GOT3 (cell line): ENCODE measurements around the gene APLN.

Experiments
- DNase-seq: peaks from one replicate; lab custom pipeline; 2025; ENCODE audit warnings: mixed read lengths; lab: John Stamatoyannopoulos, UW

Gene APLN, protein sequence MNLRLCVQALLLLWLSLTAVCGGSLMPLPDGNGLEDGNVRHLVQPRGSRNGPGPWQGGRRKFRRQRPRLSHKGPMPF

DNA sequence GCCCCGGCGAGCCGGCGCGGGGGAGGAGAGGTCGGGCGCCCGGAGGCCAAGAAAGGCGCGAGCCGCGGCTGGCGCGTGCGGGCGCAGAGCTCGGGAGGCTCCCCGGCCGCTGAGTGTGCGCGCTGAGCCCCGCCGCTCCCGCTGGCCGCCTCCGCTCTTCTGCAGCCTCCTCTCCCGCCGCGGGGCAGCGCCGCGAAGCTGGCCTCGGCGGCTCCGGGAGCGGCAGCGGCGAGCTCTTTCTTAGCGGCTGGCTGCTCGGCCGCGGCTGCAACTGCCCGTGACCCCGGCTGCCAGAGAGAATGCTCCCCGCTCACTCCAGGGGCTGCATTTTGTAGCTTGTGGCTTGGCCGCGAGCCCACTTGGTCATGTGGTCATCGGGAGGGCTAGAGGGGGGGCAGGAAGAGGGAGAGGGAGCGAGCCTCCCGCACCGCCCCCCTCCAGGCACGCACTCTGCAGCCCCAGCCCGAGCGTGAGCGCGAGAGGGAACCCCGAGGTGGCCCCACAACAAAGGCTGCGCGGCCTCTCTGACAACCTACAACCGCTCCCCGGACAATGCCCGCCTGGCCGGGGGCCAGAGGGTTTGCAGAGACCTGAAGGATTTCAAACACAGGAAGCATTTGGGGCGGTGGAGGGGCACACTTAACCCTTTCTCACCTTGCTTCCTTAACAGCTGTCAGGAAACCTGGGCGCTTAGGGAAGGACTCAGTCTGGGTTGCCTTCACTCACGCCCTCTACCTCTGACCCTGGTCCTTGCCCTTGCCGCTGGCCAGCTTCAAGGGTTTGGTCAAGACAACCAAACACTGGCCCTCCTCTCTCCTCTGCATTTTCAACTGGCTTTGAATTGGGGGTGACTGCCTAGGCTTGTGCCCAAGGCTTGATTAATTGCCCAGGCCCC is at the start of gene APLN:
TSS of gene APLN (minus strand) at position 305 of the 895 bp plus-strand sequence. CDS start 326 bp downstream, outside the sequence.
- no peak for DNase-seq

GRCh38 chrX:129704491-129704890 is 49.7 kb upstream of the APLN start:
- no peak for DNase-seq

GRCh38 chrX:129701624-129702069 is 46.9 kb upstream of the APLN start:
- DNase-seq = peak; percentile 6

- no peak for DNase-seq
These were observed 45.8 kb upstream of the APLN start for GRCh38 chrX:129700536-129700935.

GRCh38 chrX:129698150-129698549 is 43.4 kb upstream of the APLN start:
- DNase-seq = no peak

DNA sequence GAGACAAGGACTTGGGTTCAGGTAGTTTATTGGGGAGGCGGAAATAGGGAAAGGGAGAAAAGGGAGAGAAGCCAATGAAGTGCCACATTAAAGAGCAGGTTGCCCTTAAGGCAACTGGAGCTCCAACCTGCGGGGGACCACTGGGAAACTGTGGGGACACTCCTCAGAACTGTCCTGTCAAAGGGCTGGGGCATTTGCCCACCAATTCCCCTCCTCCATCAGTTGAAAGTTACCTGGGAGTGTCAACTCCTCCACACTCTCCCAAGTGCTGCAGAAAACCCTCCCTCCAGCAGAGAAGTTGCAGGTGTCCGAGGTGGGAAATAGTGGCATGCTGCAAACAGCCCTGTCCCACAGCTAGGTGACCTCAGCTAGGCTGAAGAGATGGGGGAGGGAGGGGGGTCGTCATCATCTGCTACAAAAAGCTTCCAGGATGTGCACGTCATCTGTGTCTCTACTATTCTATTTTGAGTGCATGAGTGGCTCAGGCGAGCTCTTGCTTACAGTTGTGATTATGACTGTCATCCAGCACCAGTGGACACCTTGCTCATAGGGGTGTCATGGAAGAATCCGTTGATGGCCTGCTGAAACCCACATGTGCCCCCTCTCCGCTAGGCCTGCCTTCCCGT is 42.6 kb upstream of the APLN start:
- DNase-seq = no peak

GRCh38 chrX:129696463-129697155 is 41.9 kb upstream of the APLN start:
- no peak for DNase-seq

- DNase-seq = no peak
These were observed 41.2 kb upstream of the APLN start for GRCh38 chrX:129695937-129696336.

- no peak for DNase-seq
These were observed 40.8 kb upstream of the APLN start for GRCh38 chrX:129695535-129695934.

DNA sequence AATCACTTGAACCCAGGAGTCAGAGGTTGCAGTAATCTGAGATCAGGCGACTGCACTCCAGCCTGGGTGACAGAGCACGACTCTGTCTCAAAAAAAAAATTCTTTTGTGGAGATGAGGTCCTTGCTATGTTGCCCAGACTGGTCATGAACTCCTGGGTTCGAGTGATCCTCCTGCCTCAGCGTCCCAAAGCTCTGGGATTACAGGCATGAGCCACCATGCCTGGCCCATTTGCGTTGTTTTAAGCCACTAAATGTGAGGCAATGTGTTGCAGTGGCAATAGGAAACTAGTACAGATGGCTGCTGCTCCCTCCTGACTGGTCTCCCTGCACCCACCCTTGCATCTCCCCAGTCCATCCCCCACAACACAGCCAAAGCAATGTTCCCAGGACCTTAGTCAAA is 40.0 kb upstream of the APLN start:
- no peak for DNase-seq

GRCh38 chrX:129693354-129693753 is 38.6 kb upstream of the APLN start:
- no peak for DNase-seq

- DNase-seq = no peak
These were observed 35.7 kb upstream of the APLN start for GRCh38 chrX:129690435-129690834.

- DNase-seq = no peak
These were observed 35.0 kb upstream of the APLN start for GRCh38 chrX:129689796-129690195.

GRCh38 chrX:129688097-129688496 is 33.3 kb upstream of the APLN start:
- no peak for DNase-seq

DNA sequence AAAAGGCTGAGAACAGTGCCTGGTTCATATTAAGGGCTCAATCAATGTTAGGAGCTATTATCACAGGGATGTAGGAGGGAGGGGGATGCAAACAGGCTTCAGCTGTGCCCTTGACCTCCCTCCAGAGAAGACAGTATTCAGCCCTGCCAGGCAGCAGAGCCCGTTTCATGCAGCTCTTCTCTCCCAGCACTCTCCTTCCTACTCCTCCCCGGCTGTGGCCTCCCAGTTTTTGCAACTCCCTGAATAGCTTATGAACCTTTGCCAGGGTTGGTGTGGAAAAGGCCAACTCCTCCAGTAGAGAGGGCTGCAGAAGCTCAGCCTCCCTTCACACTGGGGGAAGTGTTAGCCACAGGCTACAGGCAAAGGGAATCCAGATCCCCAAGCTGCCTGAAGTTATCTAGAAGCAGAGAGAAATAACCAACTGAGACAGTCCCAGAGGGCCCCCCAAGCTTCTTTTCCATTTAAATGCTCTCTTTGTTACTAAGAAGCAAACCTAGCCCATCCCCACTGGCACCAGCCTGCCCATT is 31.7 kb upstream of the APLN start:
- no peak for DNase-seq

DNA sequence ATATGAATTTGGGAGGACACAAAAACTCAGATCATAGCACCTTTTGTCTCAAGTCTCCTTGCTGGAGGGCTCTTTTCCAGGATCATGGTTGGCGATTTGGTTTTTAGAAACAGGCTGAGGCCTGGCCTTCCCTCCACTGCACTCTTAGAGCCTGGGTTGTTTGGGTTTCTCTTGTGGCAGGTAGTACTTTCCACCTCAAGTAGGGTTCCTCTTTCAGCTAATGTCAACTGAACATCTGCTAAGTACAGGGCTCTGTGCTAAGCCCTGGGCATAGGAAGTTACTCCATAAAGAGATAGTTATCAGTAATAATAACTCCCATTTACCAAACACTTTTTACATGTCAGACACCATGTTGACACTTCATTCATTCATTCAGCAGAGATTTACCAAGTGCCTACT is 28.2 kb upstream of the APLN start:
- DNase-seq = no peak

DNA sequence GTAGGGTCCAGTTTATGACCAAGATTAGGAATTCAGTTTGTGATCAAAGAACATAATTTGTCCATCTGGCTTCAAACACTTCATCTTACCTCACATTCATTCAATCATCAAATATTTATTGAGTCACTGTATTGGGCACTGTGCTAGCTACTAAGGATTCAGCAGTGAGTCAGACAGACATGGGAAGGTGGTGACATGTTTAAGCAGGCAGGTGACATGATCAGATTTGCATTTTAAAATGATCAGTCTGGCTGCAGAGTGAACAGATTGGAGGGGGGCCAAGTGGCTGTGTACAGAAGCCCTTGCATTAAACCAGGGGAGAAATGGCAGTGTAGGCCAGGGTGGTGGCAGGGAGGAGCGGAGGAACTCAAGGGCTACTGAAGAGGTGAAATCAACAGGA is 25.1 kb upstream of the APLN start:
- no peak for DNase-seq

DNA sequence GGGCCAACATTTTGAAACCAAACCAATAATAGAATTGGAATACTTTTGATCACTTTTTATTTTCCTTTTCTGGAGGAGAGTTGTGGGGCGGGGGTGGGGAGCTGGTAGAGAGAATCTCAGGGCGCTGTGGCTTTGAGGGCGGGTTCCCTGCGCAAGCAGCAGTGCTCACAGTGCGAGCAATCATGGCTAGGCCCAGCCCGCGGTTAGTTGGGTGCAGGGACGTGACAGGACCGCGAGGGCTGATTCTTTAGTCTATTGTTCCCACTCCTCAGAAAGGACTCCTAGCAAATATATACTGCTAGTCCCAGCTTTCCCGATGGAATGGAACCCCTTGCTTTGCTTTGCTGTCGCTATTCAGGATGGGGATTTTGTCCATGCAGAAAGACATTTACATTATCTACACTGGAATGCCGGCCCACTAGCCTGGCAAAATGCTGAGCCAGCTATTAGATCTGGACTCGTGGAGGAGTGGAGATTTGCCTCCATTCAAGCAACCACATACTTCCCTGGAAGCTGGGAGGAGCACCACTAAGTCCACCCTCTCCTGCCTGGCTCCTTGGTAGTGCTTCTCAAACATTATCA is 23.9 kb upstream of the APLN start:
- DNase-seq = no peak

DNA sequence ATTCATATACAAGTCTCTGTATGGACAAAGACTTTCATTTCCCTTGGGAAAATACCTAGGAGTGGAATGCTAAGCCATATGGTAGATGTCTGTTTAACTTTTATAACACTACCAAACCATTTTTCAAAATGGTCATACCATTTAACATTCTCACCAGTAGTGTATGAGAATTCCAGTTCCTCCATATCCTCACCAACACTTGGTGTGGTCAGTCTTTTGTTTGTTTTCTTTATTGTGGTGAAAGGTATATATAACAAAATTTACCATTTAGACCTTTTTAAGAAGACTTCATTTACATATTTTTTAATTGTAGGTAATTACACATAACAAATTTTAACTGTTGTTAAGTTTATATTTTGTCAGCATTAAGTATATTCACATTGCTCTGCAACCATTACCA is 12.7 kb upstream of the APLN start:
- no peak for DNase-seq

DNA sequence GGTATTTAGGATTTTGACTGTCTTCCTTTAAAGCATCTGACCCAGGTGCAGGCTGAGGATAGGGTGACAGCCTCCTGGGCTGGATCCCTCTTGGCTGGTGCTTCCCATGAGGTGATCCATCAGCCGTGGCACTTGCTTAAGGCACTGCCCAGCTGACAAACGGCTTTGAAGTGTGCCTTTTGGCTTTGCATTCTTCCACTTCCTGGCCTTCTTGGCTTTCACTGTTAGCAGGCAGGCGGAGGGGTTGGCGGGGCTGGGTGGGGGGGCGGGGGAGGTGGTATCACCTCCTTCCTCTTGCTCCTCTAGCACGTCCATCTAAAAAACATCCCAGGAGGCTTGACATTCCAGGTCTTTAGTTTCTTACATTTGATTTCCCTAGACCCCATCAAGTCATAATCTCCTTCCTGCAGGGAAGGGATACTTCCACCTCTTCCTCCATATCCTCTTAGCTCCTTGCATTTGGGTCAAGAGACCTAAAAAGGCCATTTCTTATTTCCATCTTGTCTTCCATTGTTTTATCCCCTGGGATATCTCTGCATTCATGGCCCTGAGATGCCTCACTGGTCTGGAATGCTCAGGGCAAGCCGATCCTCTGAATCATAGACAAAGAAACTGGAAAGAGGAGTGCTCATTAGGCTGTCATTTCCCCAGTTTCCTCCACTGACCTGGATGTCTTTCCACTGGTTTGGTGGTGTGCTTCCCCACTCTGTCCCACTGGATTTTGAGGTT is 11.3 kb upstream of the APLN start:
- DNase-seq = no peak

DNA sequence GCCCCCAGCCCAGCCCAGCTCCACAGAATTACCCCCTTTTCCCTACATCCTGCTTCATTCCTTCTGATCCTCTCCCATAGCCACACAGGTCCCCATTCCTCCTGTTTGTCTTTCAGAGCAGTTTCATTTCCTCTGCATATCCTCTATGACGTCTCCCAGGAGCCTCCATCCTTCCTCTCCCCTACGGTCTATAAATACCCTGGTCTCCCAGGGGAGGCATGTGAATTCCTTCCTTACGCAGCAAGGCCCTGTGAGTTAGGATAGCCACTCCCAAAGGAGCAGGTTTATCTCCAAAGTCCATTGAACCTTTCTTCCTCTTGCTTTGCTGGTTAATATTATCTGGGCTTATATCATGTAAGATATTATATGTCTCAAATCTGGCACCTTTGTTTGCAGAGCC is 8.4 kb upstream of the APLN start:
- DNase-seq = no peak
